Neural progenitor cell (in vitro differentiated cells): ENCODE results near the gene PRRC2B. TPM values are rescaled to one million over a fixed set of nuclear protein-coding genes. Genes with fewer than 3 reads are reported as not detected.

Experiments used
- DNase-seq: peaks from one replicate; pipeline ENCODE4 v3.0.0-alpha.2; 2016; ENCODE audit warnings: low spot score
- H2AFZ ChIP-seq: fragments of 200-600 bp; sonication (generic); replicated peaks from 2 replicates; pipeline ENCODE4 v1.6.1; 2016; ENCODE audit warnings: antibody characterized with exemption
- H3F3A ChIP-seq: fragments of 200-600 bp; sonication (generic); 2 replicates; pipeline ENCODE4 v1.6.1; 2016; ENCODE audit warnings: antibody characterized with exemption, low read depth
- H3K27ac ChIP-seq: fragments of 200-600 bp; sonication (generic); 2 replicates; pipeline ENCODE4 v1.5.1; 2016; ENCODE audit warnings: mild to moderate bottlenecking
- H3K27me3 ChIP-seq: fragments of 200-600 bp; sonication (generic); 2 replicates; pipeline ENCODE4 v1.6.1; 2016; ENCODE audit warnings: mild to moderate bottlenecking, moderate library complexity
- H3K36me3 ChIP-seq: fragments of 200-600 bp; sonication (generic); 2 replicates; pipeline ENCODE4 v1.5.1; 2016
- H3K4me1 ChIP-seq: fragments of 200-600 bp; sonication (generic); 2 replicates; pipeline ENCODE4 v1.6.1; 2016; ENCODE audit warnings: mixed run types
- H3K4me2 ChIP-seq: fragments of 200-600 bp; sonication (generic); 2 replicates; pipeline ENCODE4 v1.6.1; 2016
- H3K4me3 ChIP-seq: fragments of 200-600 bp; sonication (generic); 2 replicates; pipeline ENCODE4 v1.5.1; 2016
- H3K79me2 ChIP-seq: fragments of 200-600 bp; sonication (generic); 2 replicates; pipeline ENCODE4 v1.6.1; 2016; ENCODE audit warnings: low read depth
- H3K9ac ChIP-seq: fragments of 200-600 bp; sonication (generic); 2 replicates; pipeline ENCODE4 v1.6.1; 2016
- H3K9me3 ChIP-seq: fragments of 200-600 bp; sonication (generic); 2 replicates; pipeline ENCODE4 v1.5.1; 2016; ENCODE audit warnings: low read depth
- H4K20me1 ChIP-seq: fragments of 200-600 bp; sonication (generic); 2 replicates; pipeline ENCODE4 v1.6.1; 2016; ENCODE audit warnings: low read depth
- H3K27ac Mint-ChIP-seq: 3 replicates; pipeline ENCODE4 v1.8.0; 2021; ENCODE audit warnings: mixed read lengths
- H3K27me3 Mint-ChIP-seq: 2 replicates; pipeline ENCODE4 v1.8.0; 2022; ENCODE audit warnings: low read depth, mild to moderate bottlenecking, inconsistent platforms, moderate library complexity, mixed read lengths; ENCODE audit not compliant: insufficient read depth
- H3K36me3 Mint-ChIP-seq: 3 replicates; pipeline ENCODE4 v1.8.0; 2021; ENCODE audit warnings: mixed read lengths
- H3K4me1 Mint-ChIP-seq: 3 replicates; pipeline ENCODE4 v1.8.0; 2021; ENCODE audit warnings: mixed read lengths
- H3K4me3 Mint-ChIP-seq: 3 replicates; pipeline ENCODE4 v1.8.0; 2021; ENCODE audit warnings: mild to moderate bottlenecking, moderate library complexity, mixed read lengths
- H3K9me3 Mint-ChIP-seq: 3 replicates; pipeline ENCODE4 v1.8.0; 2020; ENCODE audit warnings: mixed read lengths
- EZH2 ChIP-seq: fragments of 200-600 bp; sonication (generic); IDR thresholded peaks from 2 replicates; pipeline ENCODE4 v1.6.1; 2017; ENCODE audit warnings: antibody characterized with exemption, mild to moderate bottlenecking, moderate library complexity
- EZH2phosphoT487 ChIP-seq: fragments of 200-600 bp; sonication (generic); IDR thresholded peaks from 2 replicates; pipeline ENCODE4 v1.6.1; 2017; ENCODE audit warnings: antibody characterized with exemption
- total RNA-seq: library from RNA; depleted of rRNA; stranded (reverse); fragments of >200 nt; gene quantifications from 2 replicates; pipeline ENCODE4 v1.2.3, GENCODE V29; 2015; ENCODE audit warnings: low replicate concordance
- TF ChIP-seq, protein P1 (sequence below): fragments of 200-600 bp; sonication (generic); IDR thresholded peaks from 2 replicates; pipeline ENCODE4 v1.5.1; 2017; ENCODE audit warnings: antibody characterized with exemption, mild to moderate bottlenecking

The PRRC2B gene
- total RNA-seq, 1 donor from 2014 or later: 139 TPM

- Mint-ChIP-seq H3K4me1 (peaks cover 69% of the 10 kb centered on the region), H3K9me3 (peaks cover 10% of the 10 kb centered on the region), H3K27ac (no peak overlapping the region), H3K4me3 (no peak overlapping the region), H3K27me3 (peaks cover 2% of the 10 kb centered on the region), H3K36me3 (peaks cover 27% of the 10 kb centered on the region)
- TF ChIP-seq EZH2 (no peak), EZH2phosphoT487 (no peak)
- TF ChIP-seq, protein P1, sequence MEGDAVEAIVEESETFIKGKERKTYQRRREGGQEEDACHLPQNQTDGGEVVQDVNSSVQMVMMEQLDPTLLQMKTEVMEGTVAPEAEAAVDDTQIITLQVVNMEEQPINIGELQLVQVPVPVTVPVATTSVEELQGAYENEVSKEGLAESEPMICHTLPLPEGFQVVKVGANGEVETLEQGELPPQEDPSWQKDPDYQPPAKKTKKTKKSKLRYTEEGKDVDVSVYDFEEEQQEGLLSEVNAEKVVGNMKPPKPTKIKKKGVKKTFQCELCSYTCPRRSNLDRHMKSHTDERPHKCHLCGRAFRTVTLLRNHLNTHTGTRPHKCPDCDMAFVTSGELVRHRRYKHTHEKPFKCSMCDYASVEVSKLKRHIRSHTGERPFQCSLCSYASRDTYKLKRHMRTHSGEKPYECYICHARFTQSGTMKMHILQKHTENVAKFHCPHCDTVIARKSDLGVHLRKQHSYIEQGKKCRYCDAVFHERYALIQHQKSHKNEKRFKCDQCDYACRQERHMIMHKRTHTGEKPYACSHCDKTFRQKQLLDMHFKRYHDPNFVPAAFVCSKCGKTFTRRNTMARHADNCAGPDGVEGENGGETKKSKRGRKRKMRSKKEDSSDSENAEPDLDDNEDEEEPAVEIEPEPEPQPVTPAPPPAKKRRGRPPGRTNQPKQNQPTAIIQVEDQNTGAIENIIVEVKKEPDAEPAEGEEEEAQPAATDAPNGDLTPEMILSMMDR: no peak
- DNase-seq: no peak
- Histone ChIP-seq H2AFZ (no peak overlapping the region), H3K9me3 (no peaks in the 10 kb centered on the region), H3K79me2 (peaks cover 100% of the 10 kb centered on the region), H3K4me2 (no peak overlapping the region), H3K4me1 (peaks cover 79% of the 10 kb centered on the region), H3K9ac (no peak overlapping the region), H4K20me1 (peaks cover 100% of the 10 kb centered on the region), H3K4me3 (no peak overlapping the region), H3K36me3 (no peaks in the 10 kb centered on the region), H3F3A (peaks cover 62% of the 10 kb centered on the region), H3K27me3 (no peaks in the 10 kb centered on the region), H3K27ac (peak overlapping the region; percentile 22)
These were observed 25.8 kb downstream of the PRRC2B start for GRCh38 chr9:131419716-131420115.

DNA sequence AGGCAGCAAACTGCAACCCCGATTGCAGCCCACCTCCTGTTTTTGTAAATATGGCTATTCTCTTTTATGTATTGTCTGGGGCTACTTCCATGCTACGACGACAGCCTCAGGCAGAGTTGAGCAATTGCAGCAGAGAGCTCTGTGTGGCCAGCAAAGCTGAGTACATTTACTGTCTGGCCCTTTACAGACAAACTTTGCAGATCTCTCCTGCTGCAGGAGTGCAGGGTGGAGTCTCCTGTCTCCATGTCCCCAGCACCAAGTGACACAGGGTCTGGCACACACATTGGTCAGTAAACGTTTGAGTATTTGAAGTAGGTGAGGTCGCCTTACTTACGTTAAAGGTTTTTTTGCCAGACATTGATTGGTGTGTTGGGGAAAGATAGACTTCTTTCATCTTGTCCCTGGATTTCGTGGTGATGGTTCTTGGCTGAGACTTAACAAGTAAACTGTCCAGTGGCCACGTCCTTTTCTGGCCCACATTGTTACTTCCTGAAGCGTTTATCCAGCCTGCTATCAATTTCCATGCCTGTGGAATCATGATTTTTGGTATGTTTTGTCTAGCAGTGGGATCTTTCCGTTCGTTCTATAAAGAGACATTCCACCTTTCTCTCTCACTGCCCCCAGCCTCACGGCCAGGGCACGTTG is 27.2 kb downstream of the PRRC2B start:
- Histone ChIP-seq H2AFZ (no peak overlapping the region), H3K36me3 (no peaks in the 10 kb centered on the region), H3K27ac (peak overlapping the region; percentile 29), H3K27me3 (no peaks in the 10 kb centered on the region), H3K9me3 (no peaks in the 10 kb centered on the region), H3K79me2 (peaks cover 100% of the 10 kb centered on the region), H3K4me3 (no peak overlapping the region), H3K9ac (no peak overlapping the region), H3K4me2 (peak overlapping the region; percentile 13), H3K4me1 (peaks cover 71% of the 10 kb centered on the region), H4K20me1 (peaks cover 100% of the 10 kb centered on the region), H3F3A (peaks cover 54% of the 10 kb centered on the region)
- Mint-ChIP-seq H3K27me3 (peaks cover 2% of the 10 kb centered on the region), H3K4me3 (peak overlapping the region; percentile 31), H3K27ac (peak overlapping the region; percentile 55), H3K36me3 (peaks cover 19% of the 10 kb centered on the region), H3K4me1 (peaks cover 66% of the 10 kb centered on the region), H3K9me3 (peaks cover 3% of the 10 kb centered on the region)
- TF ChIP-seq EZH2: no peak
- TF ChIP-seq EZH2phosphoT487: no peak
- TF ChIP-seq, protein P1: no peak
- DNase-seq: no peak

- Mint-ChIP-seq H3K9me3 (no peaks in the 10 kb centered on the region), H3K4me1 (peaks cover 63% of the 10 kb centered on the region), H3K36me3 (peaks cover 17% of the 10 kb centered on the region), H3K27ac (peak overlapping the region; percentile 31), H3K27me3 (peaks cover 2% of the 10 kb centered on the region), H3K4me3 (no peak overlapping the region)
- H3K27ac ChIP-seq: peak overlapping the region; percentile 29
- TF ChIP-seq EZH2phosphoT487 (no peak), EZH2 (no peak)
- TF ChIP-seq, protein P1: no peak
- no peak for DNase-seq
- no peak overlapping the region for H3K4me3 ChIP-seq
- H3F3A ChIP-seq: peaks cover 48% of the 10 kb centered on the region
- peak overlapping the region; percentile 37 for H3K4me2 ChIP-seq
- peaks cover 100% of the 10 kb centered on the region for H4K20me1 ChIP-seq
- H2AFZ ChIP-seq: no peak overlapping the region
- H3K79me2 ChIP-seq: peaks cover 100% of the 10 kb centered on the region
- no peaks in the 10 kb centered on the region for H3K9me3 ChIP-seq
- no peaks in the 10 kb centered on the region for H3K36me3 ChIP-seq
- peaks cover 66% of the 10 kb centered on the region for H3K4me1 ChIP-seq
- H3K27me3 ChIP-seq: no peaks in the 10 kb centered on the region
- H3K9ac ChIP-seq: no peak overlapping the region
These were observed 27.8 kb downstream of the PRRC2B start for GRCh38 chr9:131421691-131422090.
